Mesodermal cell (in vitro differentiated cells): Measurements from ENCODE around the gene IFI27L1.

Source experiments
- H3K27ac ChIP-seq: 2 replicates; pipeline ENCODE4 v1.7.0; 2013; ENCODE audit warnings: mild to moderate bottlenecking, low read depth, low read length, moderate library complexity; ENCODE audit not compliant: severe bottlenecking
- H3K36me3 ChIP-seq: 2 replicates; pipeline ENCODE4 v1.7.1; 2013; ENCODE audit warnings: mild to moderate bottlenecking, low read length, moderate library complexity; ENCODE audit not compliant: control insufficient read depth, insufficient read depth
- H3K4me1 ChIP-seq: one replicate; pipeline ENCODE4 v1.7.1; 2013; ENCODE audit warnings: mild to moderate bottlenecking, low read length; ENCODE audit not compliant: insufficient read depth, control insufficient read depth, poor library complexity, severe bottlenecking
- H3K4me3 ChIP-seq: 2 replicates; pipeline ENCODE4 v1.7.0; 2013; ENCODE audit warnings: low read length, control low read depth, mild to moderate bottlenecking; ENCODE audit not compliant: insufficient read depth, poor library complexity, severe bottlenecking; ENCODE audit errors: extremely low read depth
- H3K9me3 ChIP-seq: 2 replicates; pipeline ENCODE4 v1.7.1; 2013; ENCODE audit warnings: mild to moderate bottlenecking, low read length, moderate library complexity; ENCODE audit not compliant: control insufficient read depth
- WGBS, 2 experiments: methylation state at CpG; one replicate each; pipeline ENCODE4 v1.1.5; 2013; ENCODE audit warnings: missing lambda C conversion rate in 2 of 2; ENCODE audit not compliant: insufficient coverage in 2 of 2; 5-methylcytosine and 5-hydroxymethylcytosine counted together

IFI27L1 gene

GRCh38 chr14:94103554-94104150 is 22.5 kb downstream of the IFI27L1 start:
- H3K4me1 ChIP-seq = peaks cover 19% of the 10 kb centered on the region
- no peaks in the 10 kb centered on the region for H3K9me3 ChIP-seq
- WGBS, 2 experiments = 89% methylated on average over 5 to 6 of the region's 7 CpGs
- peaks cover 6% of the 10 kb centered on the region for H3K36me3 ChIP-seq
- no peak overlapping the region for H3K27ac ChIP-seq
- no peak overlapping the region for H3K4me3 ChIP-seq

DNA sequence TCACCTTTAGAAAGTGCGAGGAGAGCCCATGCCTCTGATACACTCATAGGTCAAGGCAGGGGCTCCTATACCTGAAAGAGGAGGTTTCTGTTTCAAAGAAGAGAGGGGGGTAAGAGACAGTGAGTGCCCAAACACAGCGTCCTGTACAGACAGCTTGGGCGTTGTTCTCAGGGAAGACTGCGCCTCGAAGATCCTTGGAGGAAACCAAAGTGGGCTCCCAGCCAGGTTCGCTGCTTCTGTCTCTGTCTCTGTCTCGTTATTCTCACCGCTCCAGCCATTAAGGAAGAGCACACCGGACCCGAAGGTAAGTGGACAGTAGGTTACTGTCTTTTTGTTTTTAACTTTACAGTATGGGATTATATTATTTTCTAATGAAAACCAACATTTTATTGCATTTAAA is 23.6 kb downstream of the IFI27L1 start:
- H3K4me3 ChIP-seq = no peak overlapping the region
- H3K36me3 ChIP-seq = peaks cover 2% of the 10 kb centered on the region
- 89 to 98% methylated on average over 5 of the region's 10 CpGs for WGBS, 2 experiments
- peaks cover 19% of the 10 kb centered on the region for H3K4me1 ChIP-seq
- no peaks in the 10 kb centered on the region for H3K9me3 ChIP-seq
- H3K27ac ChIP-seq = no peak overlapping the region

- H3K36me3 ChIP-seq = no peaks in the 10 kb centered on the region
- no CpG with 5 or more reads among the region's 2 CpGs for WGBS, 2 experiments
- no peaks in the 10 kb centered on the region for H3K9me3 ChIP-seq
- H3K4me3 ChIP-seq = no peak overlapping the region
- H3K27ac ChIP-seq = no peak overlapping the region
- no peaks in the 10 kb centered on the region for H3K4me1 ChIP-seq
Observed at GRCh38 chr14:94109915-94110250, 28.8 kb downstream of the IFI27L1 start.

DNA sequence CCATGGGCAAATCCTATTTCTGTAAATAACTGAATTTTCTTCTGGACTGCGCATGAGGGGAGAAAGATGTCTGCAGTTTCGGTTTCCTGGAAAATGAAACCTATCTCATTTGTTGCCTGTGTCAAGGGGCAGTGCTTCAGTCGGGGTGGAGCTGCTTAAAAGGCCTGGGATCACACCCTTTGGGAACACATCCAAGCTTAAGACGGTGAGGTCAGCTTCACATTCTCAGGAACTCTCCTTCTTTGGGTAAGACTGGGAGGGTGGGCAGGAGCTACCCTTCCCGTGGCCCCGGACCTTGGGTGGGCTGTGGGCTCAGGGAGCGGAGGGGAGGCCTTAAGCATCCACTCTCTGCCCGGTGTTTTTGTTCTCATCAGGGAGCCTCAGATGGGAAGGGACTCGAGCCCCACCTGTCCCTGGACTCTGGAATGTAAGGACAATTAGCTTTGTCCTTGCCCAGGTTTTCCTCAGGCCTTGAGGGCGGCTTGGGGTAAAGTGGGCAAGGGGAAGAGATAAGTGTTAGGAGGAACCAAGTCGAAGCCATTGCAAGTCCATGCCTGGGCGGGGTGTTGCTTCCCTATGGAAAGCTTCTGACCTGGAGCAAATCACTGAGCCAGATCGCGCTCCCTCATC is 29.6 kb downstream of the IFI27L1 start, which contains the start of gene IFI27:
Gene IFI27, plus strand, starts transcription at position 185 of the 630 bp plus-strand sequence.
- Histone ChIP-seq H3K9me3 (no peaks in the 10 kb centered on the region), H3K4me1 (no peaks in the 10 kb centered on the region), H3K4me3 (no peak within 1 kb of the TSS), H3K27ac (no peak within 1 kb of the TSS), H3K36me3 (no peaks in the 10 kb centered on the region)
- WGBS, 2 experiments = 85 to 95% methylated on average over 13 of the region's 14 CpGs

DNA sequence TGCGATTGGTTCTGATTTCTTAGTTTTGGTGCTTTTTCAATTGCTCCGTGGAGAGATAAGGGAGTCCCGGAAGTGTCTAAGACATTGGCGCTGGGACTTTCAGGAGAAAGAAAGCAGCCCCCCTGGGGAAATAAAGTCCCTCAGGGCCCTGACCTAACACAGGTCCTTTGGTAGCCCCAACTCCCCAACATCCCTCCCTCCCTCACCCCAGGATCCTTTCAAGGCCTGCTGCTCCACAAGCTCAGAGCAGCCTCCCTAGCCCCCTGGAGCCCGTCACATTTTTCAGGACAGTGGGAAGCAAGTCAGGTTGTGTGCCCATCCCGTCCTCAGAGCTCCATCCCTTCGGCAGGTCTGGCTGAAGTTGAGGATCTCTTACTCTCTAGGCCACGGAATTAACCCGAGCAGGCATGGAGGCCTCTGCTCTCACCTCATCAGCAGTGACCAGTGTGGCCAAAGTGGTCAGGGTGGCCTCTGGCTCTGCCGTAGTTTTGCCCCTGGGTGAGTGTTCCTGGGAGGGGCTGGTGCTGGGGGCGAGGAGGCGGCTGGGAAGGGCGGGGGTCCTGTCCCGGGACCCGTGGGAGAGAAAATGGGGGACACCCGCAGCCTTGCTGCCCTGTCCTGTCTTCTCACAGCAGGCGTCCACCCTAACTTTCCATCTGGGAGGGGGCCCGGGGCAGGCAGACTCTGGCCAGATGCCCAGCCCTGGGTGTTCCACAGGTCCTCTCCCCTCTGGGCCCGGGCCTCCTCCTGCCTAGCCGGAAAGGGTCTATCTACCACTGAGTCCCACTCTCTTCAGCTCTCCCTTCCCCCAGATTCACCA is 30.4 kb downstream of the IFI27L1 start:
- no peaks in the 10 kb centered on the region for H3K36me3 ChIP-seq
- H3K4me3 ChIP-seq = no peak overlapping the region
- no peaks in the 10 kb centered on the region for H3K9me3 ChIP-seq
- no peaks in the 10 kb centered on the region for H3K4me1 ChIP-seq
- no peak overlapping the region for H3K27ac ChIP-seq
- WGBS, 2 experiments = 89 to 90% methylated on average over 13 to 16 of the region's 20 CpGs

GRCh38 chr14:94112513-94113063 is 31.5 kb downstream of the IFI27L1 start:
- H3K36me3 ChIP-seq = no peaks in the 10 kb centered on the region
- H3K9me3 ChIP-seq = no peaks in the 10 kb centered on the region
- H3K4me1 ChIP-seq = no peaks in the 10 kb centered on the region
- 87 to 100% methylated on average over 4 to 5 of the region's 6 CpGs for WGBS, 2 experiments
- no peak overlapping the region for H3K4me3 ChIP-seq
- H3K27ac ChIP-seq = no peak overlapping the region

DNA sequence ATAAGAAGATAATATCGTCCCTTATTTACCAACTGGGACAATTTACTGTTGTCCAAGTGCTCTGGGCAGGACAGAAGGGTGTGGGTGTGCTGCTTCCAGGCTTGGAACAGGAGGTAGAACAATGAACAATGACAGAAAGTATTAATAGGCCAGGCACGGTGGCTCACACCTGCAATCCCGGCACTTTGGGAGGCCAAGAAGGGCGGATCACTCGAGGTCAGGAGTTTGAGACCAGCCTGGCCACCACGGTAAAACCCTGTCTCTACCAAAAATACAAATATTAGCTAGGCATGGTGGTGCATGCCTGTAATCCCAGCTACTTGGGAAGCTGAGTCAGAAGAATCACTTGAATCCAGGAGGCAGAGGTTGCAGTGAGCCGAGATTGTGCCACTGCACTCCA is 32.0 kb downstream of the IFI27L1 start:
- 90 to 95% methylated on average over 6 to 7 of the region's 7 CpGs for WGBS, 2 experiments
- Histone ChIP-seq H3K9me3 (no peaks in the 10 kb centered on the region), H3K36me3 (no peaks in the 10 kb centered on the region), H3K4me3 (no peak overlapping the region), H3K27ac (no peak overlapping the region), H3K4me1 (no peaks in the 10 kb centered on the region)

- no peaks in the 10 kb centered on the region for H3K4me1 ChIP-seq
- H3K4me3 ChIP-seq = no peak overlapping the region
- WGBS, 2 experiments = 76 to 93% methylated on average over 5 to 6 of the region's 6 CpGs
- H3K9me3 ChIP-seq = no peaks in the 10 kb centered on the region
- no peaks in the 10 kb centered on the region for H3K36me3 ChIP-seq
- no peak overlapping the region for H3K27ac ChIP-seq
Observed at GRCh38 chr14:94113490-94113889, 32.4 kb downstream of the IFI27L1 start.

- Histone ChIP-seq H3K36me3 (no peaks in the 10 kb centered on the region), H3K4me1 (no peaks in the 10 kb centered on the region)
Observed at GRCh38 chr14:94113908-94114588, 32.9 kb downstream of the IFI27L1 start.

GRCh38 chr14:94114589-94115057 is 33.5 kb downstream of the IFI27L1 start:
- no peaks in the 10 kb centered on the region for H3K9me3 ChIP-seq
- WGBS, 2 experiments = 67 to 96% methylated on average over 3 to 4 of the region's 5 CpGs
- no peaks in the 10 kb centered on the region for H3K36me3 ChIP-seq
- H3K4me3 ChIP-seq = no peak overlapping the region
- H3K27ac ChIP-seq = no peak overlapping the region
- no peaks in the 10 kb centered on the region for H3K4me1 ChIP-seq

More at GRCh38 chr14:94113908-94114588, 32.9 kb downstream of the IFI27L1 start:
- Histone ChIP-seq H3K4me3 (no peak overlapping the region), H3K27ac (no peak overlapping the region), H3K9me3 (no peaks in the 10 kb centered on the region)
- WGBS, 2 experiments = 83 to 95% methylated on average over 3 to 4 of the region's 5 CpGs
